SK-N-SH (cell line): ENCODE results near the gene SIRT2. TPM values are rescaled to one million over a fixed set of nuclear protein-coding genes. Genes with fewer than 3 reads are reported as not detected.

ENCODE experiments used
- CTCF ChIA-PET: fragments of 300-600, 350-600 bp; formaldehyde crosslinking; extraction: SDS; loops from one replicate; lab custom pipeline; 2021; lab: Yijun Ruan, JAX
- POLR2A ChIA-PET: fragments of 350-600 bp; sonication (Branson Sonifier 250); formaldehyde crosslinking; extraction: SDS; loops from one replicate; lab custom pipeline; 2020; ENCODE audit warnings: antibody characterized with exemption, inconsistent platforms; lab: Yijun Ruan, JAX
- DNase-seq: peaks from one replicate; pipeline ENCODE4 v3.0.0; 2012
- H2AFZ ChIP-seq: fragments of 200-600 bp; sonication (generic); 2 replicates; pipeline ENCODE4 v1.8.1; 2016; ENCODE audit warnings: antibody characterized with exemption, mild to moderate bottlenecking, low read depth
- H3F3A ChIP-seq: fragments of 200-600 bp; sonication (generic); replicated peaks from 2 replicates; pipeline ENCODE3; 2016; ENCODE audit warnings: antibody characterized with exemption, mild to moderate bottlenecking; ENCODE audit not compliant: insufficient read depth
- H3K27ac ChIP-seq, 2 experiments: fragments of 200-500 bp in 1 of 2; fragments of 200-600 bp in 1 of 2; sonication (Bioruptor generic) in 1 of 2; sonication (generic), shearing (Covaris generic) in 1 of 2; 2 replicates each; pipeline versions ENCODE4 v1.5.1 to v1.6.1; 2014 to 2016; ENCODE audit warnings: low read depth in 2 of 2, inconsistent platforms in 1 of 2, low read length in 1 of 2, mild to moderate bottlenecking in 1 of 2, mixed read lengths in 1 of 2
- H3K27me3 ChIP-seq: fragments of 200-600 bp; sonication (generic), shearing (Covaris generic); 2 replicates; pipeline ENCODE4 v1.6.1; 2016; ENCODE audit warnings: mixed run types; ENCODE audit not compliant: insufficient read depth
- H3K36me3 ChIP-seq, 2 experiments: fragments of 200-500 bp in 1 of 2; fragments of 200-600 bp in 1 of 2; sonication (Bioruptor generic) in 1 of 2; sonication (generic) in 1 of 2; replicated peaks in 1 of 2; 2 replicates each; pipeline versions ENCODE3 to v1.5.1; 2014 to 2016; ENCODE audit warnings: low read length in 1 of 2, mild to moderate bottlenecking in 1 of 2; ENCODE audit not compliant: insufficient read depth in 2 of 2, control insufficient read depth in 1 of 2
- H3K4me1 ChIP-seq, 2 experiments: fragments of 200-500 bp in 1 of 2; fragments of 200-600 bp in 1 of 2; sonication (Bioruptor generic) in 1 of 2; sonication (generic), shearing (Covaris generic) in 1 of 2; 2 replicates each; pipeline versions ENCODE4 v1.5.1 to v1.6.1; 2014 to 2016; ENCODE audit warnings: low read depth in 1 of 2, low read length in 1 of 2, mixed run types in 1 of 2; ENCODE audit not compliant: insufficient read depth in 2 of 2, control insufficient read depth in 1 of 2
- H3K4me2 ChIP-seq: fragments of 200-600 bp; sonication (generic), shearing (Covaris generic); 2 replicates; pipeline ENCODE4 v1.6.1; 2017; ENCODE audit warnings: mixed run types
- H3K4me3 ChIP-seq, 2 experiments: fragments of 200-500 bp in 1 of 2; fragments of 200-600 bp in 1 of 2; sonication (Bioruptor generic) in 1 of 2; sonication (generic), shearing (Covaris generic) in 1 of 2; 2 replicates each; pipeline versions ENCODE4 v1.5.1 to v1.8.1; 2014 to 2016; ENCODE audit warnings: low read depth in 2 of 2, inconsistent platforms in 1 of 2, low read length in 1 of 2, mild to moderate bottlenecking in 1 of 2, mixed read lengths in 1 of 2, moderate library complexity in 1 of 2
- H3K79me2 ChIP-seq: fragments of 200-600 bp; sonication (generic); 2 replicates; pipeline ENCODE4 v1.8.1; 2017; ENCODE audit warnings: mild to moderate bottlenecking; ENCODE audit not compliant: insufficient read depth
- H3K9ac ChIP-seq: fragments of 200-600 bp; sonication (generic); 2 replicates; pipeline ENCODE4 v1.6.1; 2017; ENCODE audit warnings: mixed run types
- H3K9me2 ChIP-seq: fragments of 200-600 bp; sonication (generic); 2 replicates; pipeline ENCODE4 v1.6.1; 2017; ENCODE audit warnings: mixed run types
- H3K9me3 ChIP-seq: fragments of 200-600 bp; sonication (generic); 2 replicates; pipeline ENCODE4 v1.6.1; 2017; ENCODE audit warnings: mixed run types, mild to moderate bottlenecking, moderate library complexity
- H4K20me1 ChIP-seq: fragments of 200-600 bp; sonication (generic); 2 replicates; pipeline ENCODE4 v1.6.1; 2017; ENCODE audit warnings: mild to moderate bottlenecking, mixed run types; ENCODE audit not compliant: insufficient read depth
- CHD2 ChIP-seq: fragments of 150-350 bp; IDR thresholded peaks from 2 replicates; pipeline ENCODE4 v1.6.1; 2018; ENCODE audit warnings: low read length; ENCODE audit not compliant: partially characterized antibody
- CTCF ChIP-seq: fragments of 200-600 bp; sonication (generic); IDR thresholded peaks from 2 replicates; pipeline ENCODE4 v1.6.1; 2017; ENCODE audit warnings: antibody characterized with exemption, mild to moderate bottlenecking, moderate library complexity
- FOSL2 ChIP-seq: IDR thresholded peaks from 2 replicates; pipeline ENCODE4 v1.4.0; 2012; ENCODE audit warnings: low read depth, mild to moderate bottlenecking, moderate library complexity, borderline replicate concordance
- FOXJ3 ChIP-seq: sonication (generic); formaldehyde crosslinking; IDR thresholded peaks from 2 replicates; pipeline ENCODE4 v1.5.1; 2020; ENCODE audit warnings: mild to moderate bottlenecking, missing genetic modification reagents
- GABPA ChIP-seq: IDR thresholded peaks from 2 replicates; pipeline ENCODE4 v1.4.0; 2012; ENCODE audit warnings: low read depth, mild to moderate bottlenecking
- MEF2A ChIP-seq: IDR thresholded peaks from 2 replicates; pipeline ENCODE4 v1.4.0; 2012; ENCODE audit warnings: low read depth, borderline replicate concordance
- NFIC ChIP-seq: IDR thresholded peaks from 2 replicates; pipeline ENCODE4 v1.4.0; 2012; ENCODE audit warnings: borderline replicate concordance
- NRF1 ChIP-seq: IDR thresholded peaks from 2 replicates; pipeline ENCODE4 v1.6.1; 2012; ENCODE audit warnings: low read depth, mild to moderate bottlenecking, low read length
- PBX3 ChIP-seq: IDR thresholded peaks from 2 replicates; pipeline ENCODE4; 2012
- RAD21 ChIP-seq: IDR thresholded peaks from 2 replicates; pipeline ENCODE4 v1.6.1; 2012; ENCODE audit warnings: mild to moderate bottlenecking, low read length
- RCOR1 ChIP-seq: fragments of 150-350 bp; IDR thresholded peaks from 2 replicates; pipeline ENCODE4 v1.6.1; 2017; ENCODE audit warnings: antibody characterized with exemption, low read length
- SIN3A ChIP-seq: IDR thresholded peaks from 2 replicates; pipeline ENCODE4 v1.6.1; 2012; ENCODE audit warnings: low read depth, mild to moderate bottlenecking, low read length, moderate library complexity, borderline replicate concordance
- SMC3 ChIP-seq: IDR thresholded peaks from 2 replicates; pipeline ENCODE4 v1.6.1; 2012; ENCODE audit warnings: low read depth, low read length, improper control_type of control experiment
- TCF12 ChIP-seq: IDR thresholded peaks from 2 replicates; pipeline ENCODE4 v1.4.0; 2012
- USF2 ChIP-seq: fragments of 150-350 bp; IDR thresholded peaks from 2 replicates; pipeline ENCODE4 v1.6.1; 2017; ENCODE audit warnings: antibody characterized with exemption, low read length, low read depth, borderline replicate concordance
- WGBS: methylation state at CpG from one replicate; pipeline ENCODE4 v1.1.6; 2017; ENCODE audit warnings: low lambda C conversion rate; 5-methylcytosine and 5-hydroxymethylcytosine counted together
- polyA plus RNA-seq, 3 experiments: library from polyadenylated mRNA; depleted of rRNA; stranded (reverse); fragments of >200 nt; gene quantifications; 2 replicates each; pipeline ENCODE4 v1.2.3, GENCODE V29; 2012
- TF ChIP-seq, protein P1 (sequence below): IDR thresholded peaks from 2 replicates; pipeline ENCODE4 v1.4.0; 2012; ENCODE audit warnings: low read depth
- TF ChIP-seq, protein P2 (sequence below): fragments of 150-350 bp; IDR thresholded peaks from 2 replicates; pipeline ENCODE4 v1.6.1; 2016; ENCODE audit warnings: mild to moderate bottlenecking, low read depth, low read length

Gene SIRT2
- polyA plus RNA-seq, 1 of the 3 experiments (the other 2 are of a cell fraction): 39.3 TPM

DNA sequence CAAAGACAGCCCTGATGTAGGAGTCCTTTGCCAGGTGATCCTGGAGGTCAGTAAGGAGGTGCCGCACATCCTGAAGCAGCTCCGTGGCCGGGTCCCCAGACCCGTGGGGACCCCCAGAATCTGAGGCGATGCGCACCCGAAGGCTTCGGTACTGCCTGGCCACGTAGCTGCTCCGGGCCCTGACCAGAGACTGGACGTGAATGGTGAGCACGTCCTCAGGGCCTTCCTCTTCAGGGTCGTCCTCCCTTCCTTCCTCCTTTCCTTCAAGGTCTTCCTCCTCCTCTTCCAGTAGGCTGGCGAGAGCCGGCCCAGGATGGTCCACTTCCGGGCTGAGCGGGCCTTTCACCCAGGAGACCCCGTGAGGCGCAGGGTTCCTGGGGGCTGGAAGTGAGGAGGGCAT, 28.8 kb downstream of the SIRT2 start:
- DNase-seq: no peak
- POLR2A ChIA-PET: no interaction called here
- no peak overlapping the region for H3K4me2 ChIP-seq

DNA sequence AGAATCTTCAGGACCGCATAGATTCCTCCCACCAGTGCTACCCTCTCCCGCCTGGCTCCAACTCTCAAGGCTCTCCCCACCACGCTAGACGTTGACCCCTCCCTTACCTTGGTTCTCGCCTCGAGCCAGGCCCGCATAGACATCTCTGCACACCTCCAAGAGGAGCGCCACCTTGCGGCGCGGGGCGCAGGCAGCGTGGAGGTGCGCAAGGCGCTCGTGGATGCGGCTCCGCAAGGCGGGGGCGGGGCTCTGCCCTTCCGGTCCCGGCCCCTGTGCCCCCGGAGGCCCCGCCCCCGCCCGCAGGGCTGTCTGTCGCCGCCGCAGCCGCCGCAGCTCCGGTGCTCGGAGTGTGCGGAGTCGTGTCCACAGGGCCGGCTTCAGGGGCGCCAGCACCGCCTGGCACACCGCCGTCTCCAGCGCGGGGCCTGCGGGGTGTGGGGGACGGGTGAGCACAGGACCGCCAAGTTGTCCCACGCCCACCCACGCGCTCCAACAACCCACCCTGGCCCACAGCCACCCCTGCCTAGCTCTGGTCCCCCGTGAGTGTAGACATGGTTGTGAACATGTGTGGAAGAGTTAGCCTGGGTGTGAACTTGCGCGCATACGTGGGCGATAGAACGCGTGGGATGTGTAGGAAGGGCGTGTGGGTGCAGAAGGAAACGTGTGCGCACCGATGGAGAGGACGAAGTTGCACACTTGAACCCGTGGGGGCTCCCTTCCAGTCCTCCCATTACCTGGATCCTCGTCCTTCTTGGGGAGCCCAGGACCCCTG, 29.4 kb downstream of the SIRT2 start:
- Histone ChIP-seq H3K4me2 (peak overlapping the region; percentile 67), H3K4me1 (peaks cover 0 to 15% of the 10 kb centered on the region in 2 experiments; a peak in 1 of 4 replicates), H3K36me3 (no peaks in the 10 kb centered on the region), H4K20me1 (no peaks in the 10 kb centered on the region), H3K9me2 (no peaks in the 10 kb centered on the region), H3F3A (no peaks in the 10 kb centered on the region), H3K27ac (no peak overlapping the region), H2AFZ (peak overlapping the region; percentile 83; the same call in 1 of the 2 replicates), H3K79me2 (no peaks in the 10 kb centered on the region), H3K27me3 (no peaks in the 10 kb centered on the region), H3K9ac (no peak overlapping the region), H3K4me3 (peak overlapping the region; percentile 31 to 35; a peak in 3 of 4 replicates), H3K9me3 (no peaks in the 10 kb centered on the region)
- POLR2A ChIA-PET: interaction anchor here (1.0 kb wide), 1 partner anchor 21 kb away, joined by 3 read pairs; no protein-coding TSS in a partner anchor
- DNase-seq: peak; percentile 91
- CTCF ChIA-PET: interaction anchor here (0.7 to 6.3 kb wide), 11 partner anchors 7 to 305 kb away, joined by 3 to 36 read pairs (median 4); partner anchors contain the start of genes MRPS12 and SARS2
- WGBS: 43% methylated on average over 40 of the region's 62 CpGs
- TF ChIP-seq RAD21 (peak; percentile 55), CTCF (peak; percentile 71), NRF1 (peak; percentile 41), PBX3 (no peak), SMC3 (peak; percentile 66)
- TF ChIP-seq, protein P1, sequence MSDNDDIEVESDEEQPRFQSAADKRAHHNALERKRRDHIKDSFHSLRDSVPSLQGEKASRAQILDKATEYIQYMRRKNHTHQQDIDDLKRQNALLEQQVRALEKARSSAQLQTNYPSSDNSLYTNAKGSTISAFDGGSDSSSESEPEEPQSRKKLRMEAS: peak; percentile 66; the same call in 1 of the 2 replicates
- TF ChIP-seq, protein P2, sequence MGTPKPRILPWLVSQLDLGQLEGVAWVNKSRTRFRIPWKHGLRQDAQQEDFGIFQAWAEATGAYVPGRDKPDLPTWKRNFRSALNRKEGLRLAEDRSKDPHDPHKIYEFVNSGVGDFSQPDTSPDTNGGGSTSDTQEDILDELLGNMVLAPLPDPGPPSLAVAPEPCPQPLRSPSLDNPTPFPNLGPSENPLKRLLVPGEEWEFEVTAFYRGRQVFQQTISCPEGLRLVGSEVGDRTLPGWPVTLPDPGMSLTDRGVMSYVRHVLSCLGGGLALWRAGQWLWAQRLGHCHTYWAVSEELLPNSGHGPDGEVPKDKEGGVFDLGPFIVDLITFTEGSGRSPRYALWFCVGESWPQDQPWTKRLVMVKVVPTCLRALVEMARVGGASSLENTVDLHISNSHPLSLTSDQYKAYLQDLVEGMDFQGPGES: no peak

More for the DNA sequence above, 28.8 kb downstream of the SIRT2 start:
- Histone ChIP-seq H4K20me1 (no peaks in the 10 kb centered on the region), H3K9ac (no peak overlapping the region), H3K79me2 (no peaks in the 10 kb centered on the region), H3K4me3 (no peak overlapping the region), H3K9me2 (no peaks in the 10 kb centered on the region), H3K4me1 (peaks cover 0 to 15% of the 10 kb centered on the region in 2 experiments; a peak in 1 of 4 replicates), H3K36me3 (no peaks in the 10 kb centered on the region), H3K9me3 (no peaks in the 10 kb centered on the region), H3F3A (no peaks in the 10 kb centered on the region), H2AFZ (no peak overlapping the region), H3K27ac (no peak overlapping the region), H3K27me3 (no peaks in the 10 kb centered on the region)
- TF ChIP-seq FOSL2: no peak
- no peak for TF ChIP-seq CHD2
- no peak for TF ChIP-seq TCF12
- TF ChIP-seq GABPA: no peak
- no peak for TF ChIP-seq SIN3A
- TF ChIP-seq FOXJ3: no peak
- TF ChIP-seq NFIC: no peak
- no peak for TF ChIP-seq MEF2A
- TF ChIP-seq USF2: no peak
- no peak for TF ChIP-seq NRF1
- no peak for TF ChIP-seq RCOR1
- TF ChIP-seq PBX3: no peak
- WGBS: 91% methylated on average over 12 of the region's 19 CpGs
- CTCF ChIA-PET: interaction anchor here (0.5 to 6.3 kb wide), 10 partner anchors 9 to 306 kb away, joined by 3 to 36 read pairs (median 4); partner anchors contain the start of genes MRPS12 and SARS2
